HS-27A (cell line): ENCODE measurements around the gene EMC8.

Source experiments
- DNase-seq: peaks from one replicate; pipeline ENCODE4 v3.0.0-alpha.2; 2012; ENCODE audit warnings: low read depth, missing footprints

Gene EMC8

GRCh38 chr16:85729452-85730185 lies 69.7 kb downstream of the EMC8 start:
- no peak for DNase-seq

GRCh38 chr16:85728879-85729278 lies 70.5 kb downstream of the EMC8 start:
- no peak for DNase-seq
